ENCODE results near the gene PRMT3. TPM values are rescaled to one million over a fixed set of nuclear protein-coding genes. Genes with fewer than 3 reads are reported as not detected.

Gene PRMT3
- total RNA-seq, 1 donor from 2014 or later: 26.1 TPM

GRCh38 chr11:20369826-20370225 is 17.7 kb upstream of the PRMT3 start:
- Mint-ChIP-seq H3K4me3 (no peak overlapping the region), H3K4me1 (peaks cover 17% of the 10 kb centered on the region), H3K9me3 (no peaks in the 10 kb centered on the region), H3K27ac (ENCODE audit: unreplicated experiment) (no peak overlapping the region), H3K27me3 (ENCODE audit: low read depth) (no peaks in the 10 kb centered on the region), H3K36me3 (ENCODE audit: low read depth) (no peaks in the 10 kb centered on the region)
- no peak for TF ChIP-seq CTCF (conservative IDR thresholded peaks at IDR 0.05)
- no peak for DNase-seq (ENCODE audit: low read depth, low spot score)

- no peak for TF ChIP-seq CTCF (conservative IDR thresholded peaks at IDR 0.05)
- Mint-ChIP-seq H3K9me3 (no peaks in the 10 kb centered on the region), H3K4me3 (no peak overlapping the region), H3K36me3 (ENCODE audit: low read depth) (no peaks in the 10 kb centered on the region), H3K4me1 (peaks cover 10% of the 10 kb centered on the region), H3K27ac (ENCODE audit: unreplicated experiment) (no peak overlapping the region), H3K27me3 (ENCODE audit: low read depth) (no peaks in the 10 kb centered on the region)
- no peak for DNase-seq (ENCODE audit: low read depth, low spot score)
These were observed 15.4 kb upstream of the PRMT3 start for GRCh38 chr11:20372081-20372626.

GRCh38 chr11:20373147-20373546 is 14.4 kb upstream of the PRMT3 start:
- Mint-ChIP-seq H3K27me3 (ENCODE audit: low read depth) (no peaks in the 10 kb centered on the region), H3K4me3 (no peak overlapping the region), H3K36me3 (ENCODE audit: low read depth) (no peaks in the 10 kb centered on the region), H3K27ac (ENCODE audit: unreplicated experiment) (no peak overlapping the region), H3K4me1 (peaks cover 3% of the 10 kb centered on the region), H3K9me3 (no peaks in the 10 kb centered on the region)
- no peak for TF ChIP-seq CTCF (conservative IDR thresholded peaks at IDR 0.05)
- no peak for DNase-seq (ENCODE audit: low read depth, low spot score)

- DNase-seq (ENCODE audit: low read depth, low spot score): no peak
- no peak overlapping the region for H3K4me3 Mint-ChIP-seq
- H3K27ac Mint-ChIP-seq (ENCODE audit: unreplicated experiment): no peak overlapping the region
- no peaks in the 10 kb centered on the region for H3K27me3 Mint-ChIP-seq (ENCODE audit: low read depth)
- H3K9me3 Mint-ChIP-seq: no peaks in the 10 kb centered on the region
- H3K4me1 Mint-ChIP-seq: no peaks in the 10 kb centered on the region
- no peak for TF ChIP-seq CTCF (conservative IDR thresholded peaks at IDR 0.05)
- no peaks in the 10 kb centered on the region for H3K36me3 Mint-ChIP-seq (ENCODE audit: low read depth)
These were observed 13.8 kb upstream of the PRMT3 start for GRCh38 chr11:20373568-20374209.

- H3K4me3 Mint-ChIP-seq: no peak overlapping the region
- H3K27me3 Mint-ChIP-seq (ENCODE audit: low read depth): no peaks in the 10 kb centered on the region
- H3K4me1 Mint-ChIP-seq: no peaks in the 10 kb centered on the region
- H3K36me3 Mint-ChIP-seq (ENCODE audit: low read depth): peaks cover 2% of the 10 kb centered on the region
- DNase-seq (ENCODE audit: low read depth, low spot score): no peak
- no peaks in the 10 kb centered on the region for H3K9me3 Mint-ChIP-seq
- H3K27ac Mint-ChIP-seq (ENCODE audit: unreplicated experiment): no peak overlapping the region
- TF ChIP-seq CTCF (conservative IDR thresholded peaks at IDR 0.05): no peak
These were observed 12.7 kb upstream of the PRMT3 start for GRCh38 chr11:20374741-20375300.

All from neural crest cell (in vitro differentiated cells).